ENCODE measurements around the gene DUOX1. TPM values are rescaled to one million over a fixed set of nuclear protein-coding genes. Genes with fewer than 3 reads are reported as not detected.

The DUOX1 gene
- total RNA-seq, 4 donors from 2014 or later: 87.5 to 202 (median 122) TPM

DNA sequence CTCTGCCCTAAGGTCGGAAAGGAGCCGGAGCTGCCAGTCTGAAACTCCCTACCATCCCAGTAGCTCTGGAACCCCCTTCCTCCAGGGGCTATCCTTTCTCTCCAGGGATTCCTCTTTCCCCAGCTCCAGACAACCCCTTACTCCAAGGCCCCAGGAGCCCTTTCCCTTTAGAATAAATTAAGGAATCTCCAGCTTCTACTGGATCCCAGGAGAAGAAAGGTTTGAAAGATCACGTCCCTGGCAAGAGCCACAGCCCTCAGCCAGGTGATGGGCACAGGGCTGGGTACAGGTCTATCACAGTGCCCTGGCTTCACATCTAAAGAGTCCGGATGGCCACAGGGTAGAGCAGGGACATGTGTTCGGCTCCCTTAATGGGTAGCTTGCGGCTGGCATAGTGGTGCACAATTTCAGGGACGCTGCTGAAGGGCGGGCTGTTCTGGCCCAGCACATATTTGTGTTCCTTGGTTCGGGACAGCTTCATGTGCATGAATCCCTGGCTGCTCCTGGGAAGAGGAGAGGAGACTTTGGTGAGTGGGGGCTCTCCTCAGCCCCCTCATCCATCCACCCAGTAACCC, 37.9 kb downstream of the DUOX1 start:
- Histone ChIP-seq H3K4me3 (peak overlapping the region; percentile 38 to 77 (median 59)), H3K4me1 (peaks cover 17 to 64% (median 22%) of the 10 kb centered on the region in 3 donors), H3K27me3 (no peaks in the 10 kb centered on the region), H3K36me3 (peaks cover 0 to 28% (median 0%) of the 10 kb centered on the region in 3 donors), H3K27ac (peak overlapping the region; percentile 92 to 99 (median 96)), H3K9me3 (no peaks in the 10 kb centered on the region)
- WGBS, 2 donors: 15 to 88% methylated on average over 3 to 6 of the region's 9 CpGs
- no peak for DNase-seq
- TF ChIP-seq, protein P1, sequence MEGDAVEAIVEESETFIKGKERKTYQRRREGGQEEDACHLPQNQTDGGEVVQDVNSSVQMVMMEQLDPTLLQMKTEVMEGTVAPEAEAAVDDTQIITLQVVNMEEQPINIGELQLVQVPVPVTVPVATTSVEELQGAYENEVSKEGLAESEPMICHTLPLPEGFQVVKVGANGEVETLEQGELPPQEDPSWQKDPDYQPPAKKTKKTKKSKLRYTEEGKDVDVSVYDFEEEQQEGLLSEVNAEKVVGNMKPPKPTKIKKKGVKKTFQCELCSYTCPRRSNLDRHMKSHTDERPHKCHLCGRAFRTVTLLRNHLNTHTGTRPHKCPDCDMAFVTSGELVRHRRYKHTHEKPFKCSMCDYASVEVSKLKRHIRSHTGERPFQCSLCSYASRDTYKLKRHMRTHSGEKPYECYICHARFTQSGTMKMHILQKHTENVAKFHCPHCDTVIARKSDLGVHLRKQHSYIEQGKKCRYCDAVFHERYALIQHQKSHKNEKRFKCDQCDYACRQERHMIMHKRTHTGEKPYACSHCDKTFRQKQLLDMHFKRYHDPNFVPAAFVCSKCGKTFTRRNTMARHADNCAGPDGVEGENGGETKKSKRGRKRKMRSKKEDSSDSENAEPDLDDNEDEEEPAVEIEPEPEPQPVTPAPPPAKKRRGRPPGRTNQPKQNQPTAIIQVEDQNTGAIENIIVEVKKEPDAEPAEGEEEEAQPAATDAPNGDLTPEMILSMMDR (IDR thresholded peaks at IDR 0.05): no peak
- intact Hi-C loops (cut with DNase I): no loop called here

DNA sequence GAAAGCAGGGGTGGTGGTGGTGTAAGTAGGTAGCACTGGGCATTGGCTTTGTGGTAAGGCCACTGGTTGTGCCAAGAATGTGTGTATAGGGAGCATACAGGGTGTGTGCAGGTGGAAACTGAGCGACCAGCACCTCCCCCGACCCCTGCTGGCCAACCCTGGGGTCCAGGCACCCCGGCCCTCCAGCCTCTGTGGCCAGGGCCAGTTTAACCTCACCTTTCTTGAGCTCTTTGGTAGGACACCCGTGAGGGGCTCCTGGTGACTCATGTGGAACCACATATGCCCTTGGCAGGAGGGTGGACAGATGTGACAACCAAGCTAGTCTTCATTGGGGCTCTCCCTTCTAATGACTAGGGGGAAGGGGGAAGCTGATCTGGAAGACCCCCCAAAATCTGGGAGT, 38.5 kb downstream of the DUOX1 start:
- Histone ChIP-seq H3K36me3 (peaks cover 0 to 33% (median 0%) of the 10 kb centered on the region in 3 donors), H3K27me3 (no peaks in the 10 kb centered on the region), H3K4me3 (no peak overlapping the region), H3K4me1 (peaks cover 11 to 58% (median 16%) of the 10 kb centered on the region in 3 donors), H3K27ac (peak overlapping the region in 3 of 4 donors; percentile 94 to 99 (median 99)), H3K9me3 (no peaks in the 10 kb centered on the region)
- no peak for DNase-seq
- WGBS, 2 donors: 100% methylated on average over 1 to 2 of the region's 4 CpGs
- TF ChIP-seq, protein P1 (IDR thresholded peaks at IDR 0.05): no peak
- TF ChIP-seq POLR2A (IDR thresholded peaks at IDR 0.05): no peak
- intact Hi-C loops (cut with DNase I): no loop called here

DNA sequence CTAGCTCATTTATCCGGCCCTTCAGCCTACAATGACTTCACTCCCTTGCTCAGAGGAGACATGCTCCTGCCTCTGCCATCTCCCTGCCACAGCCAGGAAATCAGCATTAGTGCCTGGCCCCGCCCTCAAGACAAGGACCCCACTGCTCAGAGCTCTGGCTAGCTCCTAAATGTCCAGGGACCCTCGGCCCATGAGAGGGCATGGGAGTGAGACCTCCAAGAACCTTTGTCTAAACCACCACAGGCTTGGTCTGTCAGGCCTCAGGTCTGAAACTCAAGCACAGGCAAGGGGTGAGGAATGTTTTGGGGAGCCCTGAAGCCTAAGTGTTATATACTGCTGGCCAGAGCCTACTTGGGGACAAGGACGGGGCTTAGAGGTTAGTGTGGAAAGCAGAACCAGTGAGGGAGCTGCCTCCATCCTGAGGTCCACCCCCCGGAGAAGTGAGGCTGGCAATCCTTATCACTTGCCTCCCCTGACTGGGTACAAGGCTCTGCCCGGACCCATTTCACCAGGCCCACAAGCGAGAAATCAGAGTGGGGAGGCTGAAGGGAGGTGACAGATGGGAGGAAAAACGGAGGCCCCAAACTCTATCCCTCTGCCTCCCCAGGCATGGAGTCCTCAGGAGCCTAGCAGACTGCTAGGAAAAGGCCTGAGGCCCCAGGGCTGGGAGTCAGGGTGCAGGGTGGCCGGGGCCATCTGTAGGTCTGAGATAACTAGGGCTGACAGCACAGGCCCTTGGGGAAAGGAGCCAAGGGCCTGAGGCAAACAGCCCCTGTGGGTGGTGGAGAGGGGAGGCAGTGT, 39.2 kb downstream of the DUOX1 start:
- peak overlapping the region in 3 of 4 donors; percentile 21 to 99 (median 94) for H3K27ac ChIP-seq
- 77 to 78% methylated on average over 2 to 7 of the region's 9 CpGs for WGBS, 2 donors
- intact Hi-C loops (cut with DNase I): no loop called here

DNA sequence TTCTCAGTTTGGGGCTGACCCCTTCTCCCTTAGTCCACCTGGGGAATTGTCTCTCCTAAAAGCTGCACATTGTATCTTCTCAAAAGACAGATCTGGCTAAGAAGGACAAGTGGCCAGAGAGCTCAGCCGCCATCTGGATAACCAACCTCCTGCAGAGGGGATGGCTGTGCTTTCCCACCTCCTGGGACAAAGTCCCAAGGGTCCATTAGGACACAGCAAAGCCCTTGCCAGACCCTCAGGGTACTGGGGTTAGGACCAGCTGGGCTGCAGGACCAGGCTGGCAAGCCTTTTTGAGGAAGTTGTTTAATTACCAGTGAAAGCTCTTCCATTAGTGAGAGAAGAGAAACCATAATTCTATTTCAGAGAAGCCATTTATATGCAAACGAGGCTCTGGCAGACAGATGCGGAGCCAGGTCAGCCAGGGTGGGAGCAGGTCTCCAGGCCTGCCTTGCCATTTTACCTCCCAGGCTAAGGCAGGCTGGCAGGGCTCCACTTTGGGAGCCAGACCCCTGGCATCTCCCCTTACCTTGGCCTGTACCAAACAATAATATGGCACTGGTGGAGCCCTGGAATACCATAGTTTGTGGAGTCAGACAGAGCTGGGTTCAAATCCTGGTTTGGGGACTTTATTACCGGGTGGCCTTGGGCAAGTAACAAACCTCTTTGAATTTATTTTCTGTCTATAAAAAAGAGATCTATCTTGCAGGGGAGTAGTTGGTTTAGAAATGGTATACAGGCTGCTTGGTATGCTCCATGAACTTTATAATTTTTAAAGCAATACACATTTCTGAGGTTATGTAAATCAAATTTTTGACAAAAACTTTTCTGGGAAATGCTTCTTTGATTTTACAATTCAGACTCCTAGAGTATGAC, 40.0 kb downstream of the DUOX1 start:
- 54 to 67% methylated on average over 3 of the region's 4 CpGs for WGBS, 2 donors
- Histone ChIP-seq H3K36me3 (peaks cover 0 to 33% (median 0%) of the 10 kb centered on the region in 3 donors), H3K9me3 (no peaks in the 10 kb centered on the region), H3K4me3 (no peak overlapping the region), H3K4me1 (peaks cover 10 to 43% (median 10%) of the 10 kb centered on the region in 3 donors), H3K27ac (peak overlapping the region in 3 of 4 donors; percentile 1 to 99 (median 6)), H3K27me3 (no peaks in the 10 kb centered on the region)
- TF ChIP-seq, protein P1 (IDR thresholded peaks at IDR 0.05): no peak
- intact Hi-C loops (cut with DNase I): no loop called here
- no peak for DNase-seq

More for the DNA sequence above, 39.2 kb downstream of the DUOX1 start:
- H3K36me3 ChIP-seq: peaks cover 0 to 33% (median 0%) of the 10 kb centered on the region in 3 donors
- no peaks in the 10 kb centered on the region for H3K9me3 ChIP-seq
- no peaks in the 10 kb centered on the region for H3K27me3 ChIP-seq
- peaks cover 10 to 52% (median 10%) of the 10 kb centered on the region in 3 donors for H3K4me1 ChIP-seq
- TF ChIP-seq, protein P1 (IDR thresholded peaks at IDR 0.05): no peak
- TF ChIP-seq POLR2A (IDR thresholded peaks at IDR 0.05): no peak
- no peak overlapping the region for H3K4me3 ChIP-seq
- DNase-seq: no peak
